HK-2 (cell line): ENCODE data around the gene FLNB.
"Not testable (repeated sequence)": the region's sequence is repeated elsewhere in the genome, so short reads cannot be mapped to it uniquely, and the experiment has no call there.

Experiments
- DNase-seq: peaks from one replicate; pipeline ENCODE4 v3.0.0-alpha.2; 2018; ENCODE audit not compliant: unreplicated experiment

FLNB gene

DNA sequence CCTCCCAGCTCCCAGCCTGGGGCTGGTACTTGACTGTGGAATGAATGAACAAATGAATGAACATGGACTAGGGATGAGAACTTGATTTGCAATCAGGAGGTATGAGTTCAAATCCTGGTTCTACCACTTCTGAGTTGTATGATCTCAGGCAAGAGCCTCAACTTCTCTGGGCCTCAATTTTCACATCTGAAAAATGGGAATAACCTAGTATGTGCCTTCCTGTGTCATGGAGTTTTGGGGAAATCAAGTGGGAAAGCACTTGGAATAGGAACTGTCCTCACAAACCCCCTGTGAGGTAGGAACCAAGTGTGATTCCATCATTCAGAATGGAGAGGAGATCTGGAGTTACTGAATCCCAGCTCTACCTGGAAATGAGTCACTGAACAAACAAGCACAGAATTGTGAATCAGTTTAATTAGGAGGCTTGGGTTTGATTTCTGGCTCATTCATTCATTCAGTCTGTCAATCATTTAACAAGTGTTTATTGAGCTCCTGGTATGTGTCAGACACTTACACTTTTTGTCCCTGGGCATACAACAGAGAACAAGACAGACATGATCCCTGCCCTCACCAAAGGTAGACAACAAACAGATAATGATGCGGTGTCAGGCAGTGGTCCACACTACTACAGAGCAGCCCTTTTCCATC lies 172.8 kb downstream of the FLNB start:
- DNase-seq: no peak

DNA sequence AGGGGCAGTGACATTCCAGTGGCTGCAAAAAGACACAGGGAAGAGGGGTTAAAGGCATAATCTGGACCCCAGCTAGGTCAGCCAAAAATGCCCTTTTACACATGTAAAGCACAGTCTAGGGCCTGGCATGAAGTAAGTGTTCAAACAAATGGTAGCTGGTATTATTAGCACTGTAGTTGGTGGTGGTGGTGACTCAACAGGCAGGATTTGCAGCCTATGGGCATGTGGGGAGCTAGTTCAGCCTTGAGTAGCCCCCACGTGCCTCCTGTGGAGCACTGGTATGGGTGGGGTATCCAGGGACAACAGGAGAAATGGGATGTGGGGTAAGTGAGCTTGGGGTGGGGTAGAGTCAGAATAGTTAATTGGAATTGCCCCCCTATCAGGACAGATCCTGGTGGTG lies 175.0 kb downstream of the FLNB start:
- DNase-seq: no peak

DNA sequence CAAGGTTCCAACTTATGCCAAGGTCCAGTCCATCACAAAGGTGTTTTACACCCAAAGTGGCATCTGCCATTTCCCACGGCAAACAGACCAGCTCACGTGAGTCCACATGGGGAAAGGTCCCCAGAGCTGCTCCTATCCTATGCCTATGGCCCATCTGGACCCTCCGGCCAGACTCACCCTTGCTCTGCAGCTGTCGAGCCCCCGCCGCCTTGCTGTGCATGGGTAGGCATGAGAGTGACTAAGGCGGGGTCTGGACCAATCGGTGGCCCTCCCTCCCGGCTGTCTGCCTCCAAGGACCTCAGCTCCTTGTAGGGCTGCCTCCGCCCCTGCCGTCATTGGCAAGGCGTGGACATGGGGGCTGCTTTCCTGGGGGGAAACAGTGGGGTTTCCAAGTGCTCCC lies 175.7 kb downstream of the FLNB start:
- DNase-seq: no peak

DNA sequence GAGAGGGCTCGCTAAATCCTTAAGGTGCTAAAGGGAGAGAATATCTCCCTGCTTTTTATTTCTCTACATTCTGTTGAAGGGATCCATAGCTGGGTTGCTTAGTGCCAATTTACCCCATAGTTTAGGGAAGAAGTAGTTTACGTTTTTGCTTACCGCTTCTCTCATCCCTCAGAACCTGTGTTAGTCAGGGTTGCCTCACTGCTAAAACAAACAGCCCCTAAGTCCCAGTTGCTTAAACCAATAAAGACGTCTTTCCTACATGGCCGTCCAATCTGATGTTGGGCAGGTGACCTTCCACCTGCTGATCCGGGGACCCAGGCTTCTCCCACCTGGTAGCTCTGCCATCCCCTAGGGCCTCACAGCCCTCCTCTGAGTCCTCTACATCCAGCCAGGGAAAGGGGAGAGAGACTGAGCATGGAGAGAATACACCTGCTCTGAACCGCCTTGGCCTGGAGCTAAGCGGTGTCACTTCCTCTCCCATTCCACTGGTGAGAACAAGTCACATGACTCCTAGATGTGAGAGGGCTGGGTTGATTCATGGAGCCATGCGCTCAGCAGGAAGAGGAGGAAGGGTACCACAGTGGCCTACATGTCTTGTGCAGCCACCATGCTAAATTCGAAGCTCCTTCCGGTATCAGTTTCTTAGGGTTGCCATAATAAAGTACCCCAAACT lies 176.2 kb downstream of the FLNB start:
- no peak for DNase-seq

DNA sequence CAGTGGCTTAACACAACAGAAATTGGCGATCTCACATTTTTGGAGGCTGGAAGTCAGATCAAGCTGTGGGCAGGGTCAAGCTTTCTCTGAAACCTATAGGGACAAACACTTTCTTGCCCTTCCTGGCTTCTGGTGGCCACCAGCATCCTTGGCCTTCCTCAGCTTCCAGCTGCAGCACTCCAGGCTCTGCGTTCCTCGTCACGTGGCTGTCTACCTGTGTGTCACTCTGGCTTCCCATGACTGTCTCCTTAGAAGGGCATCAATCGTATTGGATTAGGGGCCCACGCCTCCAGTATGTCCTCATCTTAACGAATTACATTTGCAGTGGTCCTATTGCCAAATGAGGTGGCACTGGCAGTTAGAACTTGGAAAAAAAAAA lies 176.7 kb downstream of the FLNB start:
- no peak for DNase-seq

DNA sequence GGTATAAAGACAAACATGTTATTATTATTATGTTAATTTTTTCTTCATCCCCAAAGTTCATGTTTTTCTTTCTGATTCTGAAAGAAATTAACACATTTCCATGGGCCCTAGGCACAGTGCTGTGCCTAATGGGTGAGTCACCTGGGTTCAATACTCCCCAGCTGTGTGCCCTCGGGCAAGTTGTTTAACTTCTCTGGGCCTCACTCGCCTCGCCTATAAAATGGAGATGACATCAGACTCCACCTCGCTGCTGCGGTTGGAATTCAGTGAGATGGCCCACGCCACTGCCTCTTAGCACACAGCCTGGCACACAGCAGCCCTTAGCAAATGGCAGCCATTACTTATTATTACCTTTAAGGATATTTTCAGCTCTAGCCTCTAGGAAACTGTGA lies 179.9 kb downstream of the FLNB start:
- no peak for DNase-seq

DNA sequence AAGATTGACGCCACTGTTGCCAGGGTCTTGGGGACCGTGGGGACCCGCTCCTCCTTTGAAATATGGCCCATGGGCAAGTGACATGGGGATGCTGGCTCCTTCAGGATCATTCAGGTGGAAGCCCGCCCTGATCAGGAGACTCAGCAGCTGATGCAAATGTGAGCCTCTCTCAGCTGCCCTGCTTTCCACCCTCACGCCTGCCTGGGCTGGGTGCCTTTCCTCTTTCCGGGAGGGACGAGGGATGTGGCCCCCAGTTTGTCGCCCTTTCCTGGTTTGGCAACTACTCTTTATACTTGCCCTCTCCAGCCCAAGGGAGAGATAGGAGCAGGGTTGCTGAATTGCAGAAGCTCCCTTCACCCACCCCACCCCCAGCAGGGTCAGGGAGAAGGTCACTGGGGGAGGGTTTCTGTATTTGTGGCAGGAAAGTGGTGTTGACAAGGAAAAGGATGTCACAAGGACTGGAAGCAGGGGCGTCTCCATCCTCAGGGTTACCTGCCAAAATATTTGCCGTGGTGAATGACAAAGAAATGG lies 180.8 kb downstream of the FLNB start:
- DNase-seq: no peak

DNA sequence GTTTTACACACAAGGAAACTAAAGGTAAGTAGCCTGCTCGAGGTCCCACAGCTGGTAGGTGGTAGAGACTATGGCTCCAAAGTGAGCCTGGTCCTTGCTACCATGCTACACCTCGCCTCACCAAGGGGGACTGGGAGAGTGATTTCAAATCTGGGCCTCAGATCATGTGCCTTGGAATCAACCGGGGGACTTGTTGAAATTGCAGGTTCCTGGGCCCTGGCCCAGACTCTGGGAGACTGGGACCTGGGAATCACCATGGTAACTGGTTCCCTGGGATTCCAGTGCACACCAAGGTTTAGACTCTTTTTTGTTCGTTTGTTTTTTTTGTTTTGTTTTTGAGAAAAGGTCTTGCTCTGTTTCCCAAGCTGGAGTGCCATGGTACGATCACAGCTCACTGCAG lies 181.5 kb downstream of the FLNB start:
- DNase-seq: no peak

DNA sequence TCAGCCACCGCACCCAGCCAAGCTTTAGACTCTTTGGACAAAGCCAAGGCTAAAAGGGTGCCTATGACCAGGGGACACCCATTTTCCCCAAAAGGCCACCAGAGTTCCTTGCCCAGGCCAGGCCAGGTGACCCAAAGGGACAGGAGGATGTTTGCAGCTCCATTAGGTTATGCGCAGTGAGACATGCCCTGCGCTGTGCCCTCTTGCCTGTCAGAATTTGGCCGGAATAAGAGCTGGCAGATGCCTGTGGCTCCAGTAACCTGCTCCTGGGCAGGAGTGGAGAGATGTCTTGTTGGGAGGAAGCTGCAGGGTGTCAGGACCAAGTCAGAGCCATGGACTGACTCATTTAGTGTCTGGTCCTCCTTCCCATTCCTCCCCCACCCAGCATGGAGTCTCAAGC lies 182.1 kb downstream of the FLNB start:
- DNase-seq: no peak

DNA sequence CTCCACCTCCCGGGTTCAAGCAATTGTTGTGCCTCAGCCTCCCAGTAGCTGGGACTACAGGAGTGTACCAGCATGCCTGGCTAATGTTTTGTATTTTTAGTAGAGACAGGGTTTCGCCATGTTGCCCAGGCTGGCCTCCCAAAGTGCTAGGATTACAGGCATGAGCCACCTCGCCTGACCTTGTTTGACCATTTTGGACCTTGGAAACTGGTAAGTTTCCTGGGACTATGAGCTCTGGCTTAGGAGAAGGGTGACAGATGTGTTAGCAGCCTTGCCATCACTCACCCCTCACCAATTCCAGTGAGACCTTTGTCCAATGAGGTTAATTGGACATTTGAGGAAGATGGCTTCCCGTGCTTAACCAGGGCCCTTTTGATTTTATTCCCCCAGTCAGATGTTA lies 182.7 kb downstream of the FLNB start:
- DNase-seq: no peak

DNA sequence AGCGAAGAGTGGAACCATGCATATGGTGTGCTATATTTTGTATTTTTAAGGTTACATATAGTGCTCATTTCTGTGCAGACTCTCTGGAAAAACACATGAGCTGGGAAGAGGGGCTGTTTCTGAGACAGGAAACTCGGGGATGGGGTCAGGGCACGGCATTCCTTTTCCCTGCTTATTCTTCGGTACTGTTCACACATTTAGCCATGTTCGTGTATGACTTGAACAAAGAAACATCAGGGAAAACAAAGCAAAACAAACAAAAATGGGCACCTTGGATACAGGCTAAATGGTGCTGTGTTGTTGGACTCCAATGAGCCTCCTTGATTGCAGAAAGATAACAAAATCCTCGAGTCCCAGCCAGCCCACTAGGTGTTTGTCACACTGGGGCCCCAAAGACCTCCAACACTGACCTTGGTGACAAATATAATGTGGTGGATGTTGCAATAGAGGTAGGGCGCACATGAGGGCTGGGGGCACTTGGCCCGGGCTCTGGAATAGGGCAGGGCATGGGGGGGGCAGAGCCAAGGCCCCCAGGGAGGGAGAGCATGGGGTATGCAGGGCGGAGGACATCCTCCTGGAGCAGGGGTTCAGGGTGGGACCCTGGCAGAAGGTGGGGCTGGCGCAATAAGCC lies 183.3 kb downstream of the FLNB start:
- no peak for DNase-seq

DNA sequence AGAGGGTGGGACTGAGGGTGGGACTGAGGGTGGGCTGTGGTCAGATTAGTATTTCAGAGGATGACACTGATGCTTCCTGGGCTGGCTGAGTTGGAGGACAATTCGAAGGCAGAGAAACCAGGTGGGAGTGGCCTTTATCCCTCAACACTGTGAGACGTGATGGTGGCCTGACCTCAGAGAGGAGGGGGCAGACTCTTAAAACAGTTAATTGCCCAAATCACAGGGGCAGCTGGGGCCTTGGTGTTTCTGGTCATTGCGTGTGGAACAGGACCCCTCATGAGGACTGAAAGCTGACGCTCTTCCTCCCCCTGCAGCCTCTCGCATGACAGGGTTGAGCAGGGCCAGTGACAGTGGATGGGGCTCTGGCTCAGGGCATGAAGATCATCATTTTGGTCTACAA lies 183.8 kb downstream of the FLNB start:
- no peak for DNase-seq

DNA sequence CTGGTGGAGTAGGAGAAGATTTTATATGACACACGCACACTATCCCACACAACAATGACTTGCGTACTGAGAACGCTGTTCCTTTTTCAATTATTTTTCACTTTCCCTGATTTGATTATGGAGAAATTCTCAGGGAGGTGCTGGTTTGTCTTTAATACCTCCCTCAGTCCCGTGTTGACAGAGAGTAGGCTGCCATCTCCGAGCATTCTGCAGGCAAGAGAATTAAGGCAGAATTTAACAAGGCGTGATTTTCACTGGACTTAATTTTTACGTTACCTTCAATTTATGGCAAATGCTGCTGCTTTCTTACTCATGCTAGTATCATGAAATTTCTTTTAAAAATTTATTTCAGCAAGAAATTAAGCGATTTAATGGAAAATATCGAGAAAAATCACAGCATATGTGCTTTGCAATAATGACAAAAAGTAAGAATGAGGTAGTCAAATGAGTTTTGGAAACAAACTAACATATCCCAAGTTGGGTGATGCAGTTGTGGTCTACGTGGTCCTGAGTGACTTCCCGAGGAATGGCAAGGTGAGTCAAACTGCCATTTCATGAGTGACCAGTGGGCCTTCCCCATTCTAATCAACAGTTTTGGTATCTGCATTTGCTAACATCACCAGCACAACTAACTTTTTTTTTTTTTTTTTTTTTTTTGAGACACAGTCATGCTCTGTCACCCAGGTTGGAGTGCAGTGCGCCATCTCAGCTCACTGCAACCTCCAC lies 185.6 kb downstream of the FLNB start:
- no peak for DNase-seq

DNA sequence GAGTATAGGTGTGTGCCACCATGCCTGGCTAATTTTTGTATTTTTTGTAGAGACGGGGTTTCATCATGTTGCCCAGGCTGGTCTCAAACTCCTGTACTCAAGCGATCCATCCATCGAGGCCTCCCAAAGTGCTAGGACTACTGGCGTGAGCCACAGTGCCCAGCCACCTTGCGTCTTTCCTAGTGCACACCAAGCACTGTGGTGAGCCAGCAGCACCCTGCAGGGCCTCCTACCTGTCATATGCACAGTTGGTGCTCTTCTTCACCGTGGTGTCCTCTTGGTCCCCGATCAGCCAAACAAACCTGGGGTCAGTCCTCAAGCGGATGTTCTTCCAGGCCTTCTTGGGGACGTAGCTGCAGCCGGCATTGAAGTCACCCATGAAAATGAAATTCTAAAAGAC lies 189.4 kb downstream of the FLNB start:
- DNase-seq: no peak

DNA sequence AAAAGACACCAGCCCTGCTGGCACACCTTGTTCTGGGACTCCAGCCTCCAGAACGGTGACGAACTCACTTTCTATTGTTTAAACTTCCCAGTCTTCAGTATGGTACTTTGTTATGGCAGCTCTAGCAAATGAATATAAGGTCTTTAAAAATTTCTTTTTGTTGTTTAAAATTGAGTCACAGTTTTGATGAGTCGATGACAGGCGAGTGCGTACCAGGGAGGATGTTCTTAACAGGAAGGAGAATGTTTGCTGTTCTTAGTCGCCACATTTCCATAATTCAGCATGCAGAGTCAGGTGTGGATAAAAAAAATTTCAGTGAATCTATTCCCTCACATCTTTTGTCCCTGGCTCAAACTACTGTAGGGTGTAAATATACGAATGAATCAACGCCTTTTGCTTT lies 190.1 kb downstream of the FLNB start:
- DNase-seq: no peak

DNA sequence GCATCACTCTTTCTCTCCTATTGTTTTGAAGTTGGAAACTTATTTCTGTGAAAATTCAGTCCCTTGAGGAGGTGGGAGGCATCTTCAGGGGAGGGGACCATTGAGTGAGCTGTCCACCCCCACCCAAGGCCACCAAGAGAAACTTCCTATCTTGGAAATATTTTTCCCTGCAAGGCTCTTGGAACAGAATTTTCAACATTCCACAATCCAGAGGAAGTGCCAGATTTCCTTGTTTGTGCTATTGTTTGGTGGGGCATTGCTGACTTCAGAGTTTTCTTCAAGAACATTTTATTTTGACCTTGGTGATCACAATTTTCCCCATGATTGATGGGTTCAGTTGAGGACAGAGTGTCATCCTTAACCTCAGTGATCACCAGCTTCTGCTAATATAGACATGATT lies 190.6 kb downstream of the FLNB start:
- DNase-seq: no peak

DNA sequence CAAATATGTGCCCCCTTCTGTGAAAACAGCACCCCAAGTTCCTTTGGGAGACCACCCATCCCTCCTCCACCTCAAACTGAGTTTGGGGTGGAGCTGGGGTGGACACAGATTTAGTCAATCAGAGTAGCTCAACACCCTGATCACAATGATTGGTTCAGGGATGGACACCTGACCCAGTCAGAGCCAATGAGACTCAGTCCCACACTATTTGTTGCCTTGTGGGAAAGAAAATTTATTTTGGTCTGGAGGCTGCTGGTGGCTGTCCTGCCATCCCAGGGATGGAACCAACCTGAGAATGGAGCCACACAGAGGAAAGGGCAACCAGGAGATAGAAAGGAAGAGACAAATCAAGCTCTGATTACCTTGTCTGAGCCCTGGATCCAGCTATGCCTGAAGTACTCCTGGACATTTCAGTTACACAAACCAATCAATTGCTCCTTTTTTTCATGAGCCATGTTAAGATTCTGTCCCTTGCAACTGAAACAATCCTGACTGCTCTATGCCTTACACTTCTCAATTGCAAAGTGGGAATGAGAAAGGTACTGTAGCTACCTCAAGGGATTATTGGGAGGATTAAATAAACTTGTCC lies 192.0 kb downstream of the FLNB start:
- no peak for DNase-seq

DNA sequence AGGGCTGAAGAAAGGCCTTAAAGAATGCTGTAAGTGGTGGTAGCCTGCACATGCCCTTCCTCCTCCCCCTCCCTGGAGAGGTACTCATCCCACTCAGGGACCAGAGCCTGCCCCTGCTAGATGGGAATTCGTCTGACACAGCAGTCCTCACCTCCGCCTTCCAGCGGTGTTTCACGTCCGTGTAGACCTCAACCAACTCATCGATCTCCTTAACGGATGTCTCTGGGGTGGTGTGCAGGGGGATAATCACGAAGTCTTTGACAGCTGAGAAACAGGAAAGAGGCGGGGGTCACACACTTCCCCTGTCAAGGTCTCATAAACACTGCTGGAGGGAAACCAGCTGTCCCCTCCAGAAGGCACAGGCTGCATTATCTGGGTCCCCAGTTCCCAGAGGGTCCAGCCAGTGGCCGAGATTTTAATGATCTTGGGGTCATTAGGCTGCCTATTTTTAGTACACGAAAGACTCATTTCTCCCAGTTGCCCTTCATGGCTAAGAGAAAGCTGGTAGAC lies 192.7 kb downstream of the FLNB start:
- DNase-seq: no peak

DNA sequence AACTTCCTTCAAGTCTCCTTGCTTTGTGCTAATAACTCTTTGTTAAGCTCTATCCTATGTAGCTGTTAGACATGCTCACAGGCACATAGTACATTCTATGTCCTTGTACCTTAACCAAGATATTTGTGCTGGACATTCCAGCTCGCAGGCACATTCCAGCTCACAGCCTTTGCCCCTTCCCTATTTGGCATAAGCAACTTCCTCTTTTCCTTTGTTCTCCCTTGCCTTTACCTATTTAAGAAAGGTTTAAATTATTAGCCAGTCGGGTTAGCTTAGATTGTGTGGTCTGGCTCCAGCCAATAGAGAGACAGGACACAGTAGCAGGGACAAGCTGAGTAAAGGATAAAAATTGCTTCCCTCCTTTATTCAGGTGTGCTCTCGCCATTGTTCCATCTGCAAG lies 193.2 kb downstream of the FLNB start:
- DNase-seq: not testable (repeated sequence)

DNA sequence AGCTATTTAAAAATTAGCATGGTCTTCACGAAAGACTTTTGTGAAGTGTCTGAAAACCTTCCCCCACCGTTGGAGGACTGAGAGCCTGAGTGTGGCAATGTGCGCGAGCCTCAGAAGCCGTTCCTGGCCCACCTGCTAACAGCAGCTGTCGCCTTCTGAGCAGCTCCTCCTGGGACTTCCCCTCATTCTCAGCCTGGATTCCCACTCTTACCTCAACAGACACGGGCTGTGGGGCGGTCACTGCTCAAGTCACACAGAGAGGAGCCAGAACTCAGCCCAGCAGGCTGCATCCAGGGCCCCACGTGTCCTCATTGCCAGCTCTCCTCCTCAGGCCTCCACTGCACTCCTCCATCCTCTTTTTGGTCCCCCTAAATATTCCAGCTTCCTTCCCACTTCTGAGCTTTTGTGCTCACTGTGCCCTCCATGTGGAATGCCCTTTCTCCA lies 194.7 kb downstream of the FLNB start:
- DNase-seq: no peak

DNA sequence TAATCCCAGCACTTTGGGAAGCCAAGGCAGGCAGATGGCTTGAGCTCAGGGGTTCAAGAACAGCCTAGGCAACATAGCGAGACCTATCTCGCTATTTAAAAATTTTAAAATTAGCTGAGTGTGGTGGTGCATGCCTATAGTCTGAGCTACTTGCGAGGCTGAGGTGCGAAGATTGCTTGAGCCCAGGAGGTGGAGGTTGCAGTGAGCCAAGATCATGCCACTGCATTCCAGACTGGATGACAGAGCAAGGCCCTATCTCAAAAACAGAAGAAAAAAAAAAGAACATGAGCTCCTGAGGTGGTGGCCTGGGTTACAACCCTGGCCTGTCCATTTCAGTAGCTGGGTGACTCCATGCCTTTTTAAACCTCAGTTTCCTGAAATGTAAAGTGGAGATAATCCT lies 195.3 kb downstream of the FLNB start:
- no peak for DNase-seq

DNA sequence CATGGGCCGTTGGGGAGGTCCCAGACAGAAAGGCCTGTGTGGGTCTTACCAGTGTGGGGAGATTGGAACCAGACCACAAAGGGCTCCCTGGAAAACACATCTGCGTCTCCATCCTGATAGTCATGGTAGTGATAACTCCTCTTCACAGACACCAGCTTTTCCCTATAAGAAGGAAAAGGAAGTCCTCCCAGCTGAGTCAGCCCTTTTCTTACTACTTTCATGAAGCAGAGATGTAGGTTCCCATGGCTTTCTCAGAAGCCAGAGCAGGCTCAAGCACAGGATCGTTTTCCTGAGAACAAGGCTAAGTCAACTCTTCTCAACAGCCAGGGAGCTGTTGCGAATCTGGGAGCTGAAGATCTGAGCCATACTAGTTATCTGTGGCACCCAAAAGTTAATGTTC lies 196.5 kb downstream of the FLNB start:
- DNase-seq: no peak
